Stimulated activated CD4-positive, alpha-beta T cell treated with anti-CD3 and anti-CD28 coated beads, TNF-alpha, amount 100 ng/mL, for 48 hours (primary cell): ENCODE data around the gene GPATCH8.
"Not testable (repeated sequence)": the region's sequence is repeated elsewhere in the genome, so short reads cannot be mapped to it uniquely, and the experiment has no call there.

Experiments
- DNase-seq, 3 donors: peaks; one replicate each; pipeline ENCODE4 v3.0.0-alpha.2; 2020; ENCODE audit warnings: low read depth in 3 of 3

Gene GPATCH8

DNA sequence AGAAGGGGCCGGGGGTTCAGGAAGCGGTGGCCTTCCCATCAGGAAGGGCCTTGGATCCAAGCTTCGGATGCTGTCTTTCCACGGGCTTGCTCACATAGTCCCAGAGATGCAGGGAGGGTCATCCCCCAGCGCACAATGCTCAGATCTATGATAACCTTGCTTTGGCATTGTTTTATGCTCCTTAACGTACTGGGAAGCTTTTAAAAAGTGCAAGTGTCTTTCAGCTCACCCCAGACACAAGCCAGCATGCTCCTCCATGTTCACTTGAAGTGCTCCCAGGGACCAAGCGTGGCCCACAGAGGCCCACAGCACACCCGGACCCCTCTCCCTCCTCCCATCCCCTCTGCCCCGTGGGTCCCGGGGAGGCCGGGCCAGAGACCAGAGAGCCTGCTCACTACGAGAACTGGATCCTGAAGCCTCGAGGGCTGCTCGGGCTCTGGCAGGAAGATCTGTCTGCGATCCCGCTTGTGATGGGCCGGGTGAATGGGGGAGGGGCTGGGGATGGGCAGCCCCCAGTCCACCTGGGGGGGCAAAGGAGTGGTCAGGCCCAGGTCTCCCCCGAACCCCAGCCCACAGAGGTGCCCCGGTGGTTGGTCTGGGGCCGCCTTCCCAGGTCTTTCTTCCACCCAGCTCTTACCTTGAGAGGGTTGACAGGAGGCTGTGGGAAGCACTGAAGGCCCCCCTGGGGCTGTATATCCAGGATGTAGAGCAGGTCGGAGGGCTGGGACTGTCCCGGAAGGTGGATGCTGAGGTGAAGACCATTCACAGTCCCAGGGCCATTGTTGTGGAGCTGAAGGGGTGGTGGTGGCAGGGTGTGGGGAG is 127.8 kb downstream of the GPATCH8 start:
- no peak for DNase-seq

DNA sequence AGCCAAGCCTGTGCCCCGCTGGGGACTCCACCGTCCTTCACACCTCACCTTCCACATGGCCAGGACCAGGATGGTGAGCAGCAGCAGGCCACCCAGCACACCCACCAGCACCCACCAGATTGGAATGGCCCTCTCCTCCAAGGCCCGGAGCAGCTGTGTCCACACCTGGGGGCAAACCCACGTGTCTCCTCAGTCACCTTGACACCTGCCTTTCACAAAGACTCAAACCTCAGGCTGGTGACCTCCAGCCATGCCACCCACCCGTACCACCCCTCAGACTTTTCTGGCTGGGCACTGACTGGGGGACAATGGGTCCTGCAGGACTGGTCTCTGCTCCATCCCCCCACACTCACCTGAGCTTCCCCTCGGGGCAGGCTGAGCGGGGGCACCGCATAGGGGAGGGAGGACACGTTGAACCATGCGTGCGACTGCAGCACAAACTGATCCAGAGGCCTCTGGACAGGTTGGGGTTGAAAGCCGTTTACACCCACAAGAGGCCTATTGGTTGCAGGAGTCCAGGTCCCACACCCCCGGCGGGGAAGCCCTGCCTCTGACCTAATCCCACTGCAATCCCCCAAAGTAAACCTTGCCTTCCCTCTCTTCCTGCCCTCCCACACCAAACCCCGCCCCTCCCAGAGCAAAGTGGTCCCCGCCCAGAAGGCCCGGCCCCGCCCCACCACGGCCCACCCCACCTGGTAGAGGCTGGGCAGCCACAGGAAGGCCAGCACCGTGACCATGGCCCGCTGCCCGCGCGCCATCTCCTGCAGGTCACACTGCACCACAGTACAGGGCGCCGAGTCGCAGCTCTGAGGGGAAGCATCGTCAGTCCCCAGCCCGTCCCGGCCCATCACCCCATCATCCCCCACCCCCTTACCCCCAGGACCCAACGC is 128.7 kb downstream of the GPATCH8 start:
- DNase-seq: no peak

DNA sequence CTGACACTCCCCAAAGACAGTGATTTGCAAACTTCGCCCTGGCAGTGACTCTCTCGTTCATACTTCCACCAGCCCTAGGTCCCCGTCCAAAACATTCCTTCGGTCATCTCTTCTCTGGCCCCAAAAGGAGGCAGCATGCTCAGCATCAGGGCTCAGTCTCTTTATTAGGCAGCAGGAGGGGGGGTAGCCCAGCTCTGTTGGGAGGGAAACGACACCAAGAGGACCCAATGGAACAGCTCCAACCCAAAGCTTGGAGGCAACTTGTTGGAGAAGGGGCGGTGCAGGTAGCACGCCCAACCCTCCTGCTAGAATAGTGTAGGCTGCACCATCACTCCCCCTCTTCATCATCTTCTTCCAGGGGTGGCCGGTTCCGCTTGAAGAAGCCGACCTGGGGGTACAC is 131.2 kb downstream of the GPATCH8 start:
- no peak for DNase-seq

DNA sequence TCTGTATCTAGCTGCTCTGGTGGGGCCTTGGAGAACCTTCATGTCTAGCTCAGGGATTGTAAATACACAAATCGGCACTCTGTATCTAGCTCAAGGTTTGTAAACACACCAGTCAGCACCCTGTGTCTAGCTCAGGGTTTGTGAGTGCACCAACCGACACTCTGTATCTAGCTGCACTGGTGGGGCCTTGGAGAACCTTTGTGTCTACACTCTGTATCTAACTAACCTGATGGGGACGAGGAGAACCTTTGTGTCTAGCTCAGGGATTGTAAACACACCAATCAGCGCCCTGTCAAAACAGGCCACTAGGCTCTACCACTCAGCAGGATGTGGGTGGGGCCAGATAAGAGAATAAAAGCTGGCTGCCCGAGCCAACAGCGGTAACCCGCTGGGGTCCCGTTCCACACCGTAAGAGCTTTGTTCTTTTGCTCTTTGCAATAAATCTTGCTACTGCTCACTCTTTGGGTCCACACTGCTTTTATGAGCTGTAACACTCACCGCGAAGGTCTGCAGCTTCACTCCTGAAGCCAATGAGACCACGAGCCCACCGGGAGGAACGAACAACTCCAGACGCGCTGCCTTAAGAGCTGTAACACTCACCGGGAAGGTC is 133.7 kb downstream of the GPATCH8 start:
- not testable (repeated sequence) for DNase-seq

DNA sequence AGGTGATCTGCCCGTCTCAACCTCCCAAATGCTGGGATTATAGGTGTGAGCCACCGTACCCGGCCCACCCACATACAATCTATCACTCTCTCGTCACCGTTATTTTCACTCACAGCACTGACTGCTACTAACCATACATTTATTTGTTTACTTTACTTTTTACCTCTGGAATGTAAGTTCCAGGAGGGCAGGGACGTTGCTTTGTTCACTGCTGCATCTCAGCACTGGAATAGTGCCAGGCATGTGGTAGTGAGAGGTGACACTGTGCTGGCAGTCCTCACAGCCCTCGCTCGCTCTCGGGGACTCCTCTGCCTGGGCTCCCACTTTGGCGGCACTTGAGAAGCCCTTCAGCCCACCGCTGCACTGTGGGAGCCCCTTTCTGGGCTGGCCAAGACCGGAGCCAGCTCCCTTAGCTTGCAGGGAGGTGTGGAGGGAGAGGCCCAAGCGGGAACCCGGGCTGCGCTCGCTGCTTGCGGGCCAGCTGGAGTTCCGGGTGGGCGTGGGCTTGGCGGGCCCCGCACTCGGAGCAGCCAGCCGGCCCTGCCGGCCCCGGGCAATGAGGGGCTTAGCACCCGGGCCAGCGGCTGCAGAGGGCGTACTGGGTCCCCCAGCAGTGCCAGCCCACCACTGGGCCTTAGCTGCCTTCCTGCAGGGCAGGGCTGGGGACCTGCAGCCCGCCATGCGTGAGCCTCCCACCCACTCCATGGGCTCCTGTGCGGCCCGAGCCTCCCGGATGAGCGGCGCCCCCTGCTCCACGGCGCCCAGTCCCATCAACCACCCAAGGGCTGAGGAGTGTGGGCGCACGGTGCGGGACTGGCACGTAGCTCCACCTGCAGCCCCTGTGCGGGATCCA is 134.6 kb downstream of the GPATCH8 start:
- DNase-seq: not testable (repeated sequence)

DNA sequence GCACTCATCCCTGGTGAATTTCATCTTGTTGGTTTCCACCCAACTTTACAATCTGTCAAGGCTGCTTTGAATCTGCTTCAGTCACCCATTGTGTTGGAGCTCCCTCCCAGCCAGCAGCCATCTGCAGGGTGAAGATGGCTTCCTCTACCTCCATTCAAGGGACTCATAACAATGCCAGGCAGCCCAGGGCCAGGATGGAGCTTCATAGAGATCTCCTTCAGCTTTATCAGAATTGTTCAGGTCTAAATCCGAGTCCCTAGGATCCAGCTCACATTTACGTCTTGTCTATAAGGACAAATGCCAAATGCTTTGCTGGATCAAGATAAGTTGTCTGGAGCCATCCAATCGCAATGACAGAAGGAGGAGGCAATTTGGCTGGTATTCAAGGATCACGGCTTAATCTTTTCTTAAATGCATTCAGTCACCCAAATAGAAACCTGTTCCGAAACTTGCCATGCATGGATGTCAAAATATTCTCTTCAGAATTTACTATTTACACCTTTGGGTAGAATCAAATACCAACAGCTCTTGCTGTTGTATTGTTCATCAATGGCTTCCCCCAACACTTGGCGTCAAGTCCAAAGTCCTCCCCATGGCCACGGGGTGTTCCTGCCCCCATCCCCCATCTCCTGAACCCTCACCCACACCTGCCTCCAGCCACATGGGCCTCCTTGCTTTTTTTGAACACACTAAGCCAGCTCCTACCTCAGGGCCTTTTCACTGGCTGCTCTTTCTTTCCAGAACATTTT is 135.8 kb downstream of the GPATCH8 start:
- DNase-seq: no peak

DNA sequence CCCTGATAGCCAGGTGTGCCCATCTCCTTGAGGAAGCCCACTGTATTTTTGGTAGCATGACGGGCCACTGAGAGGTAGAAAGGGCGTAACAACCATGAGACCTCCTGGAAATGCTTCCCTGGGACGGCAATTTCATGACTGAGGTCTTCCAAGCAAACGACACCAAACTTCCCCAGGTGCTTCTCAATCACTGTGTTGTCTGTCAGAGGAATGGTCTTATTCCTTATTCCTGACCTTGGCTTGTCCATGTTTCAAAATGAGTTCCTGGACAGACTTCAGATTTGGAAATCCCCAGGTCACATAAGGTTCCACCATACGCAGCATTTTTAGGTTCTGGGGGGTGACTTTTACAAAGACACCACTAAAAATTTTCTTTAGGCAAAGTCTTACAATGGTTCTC is 138.2 kb downstream of the GPATCH8 start:
- DNase-seq: not testable (repeated sequence)

DNA sequence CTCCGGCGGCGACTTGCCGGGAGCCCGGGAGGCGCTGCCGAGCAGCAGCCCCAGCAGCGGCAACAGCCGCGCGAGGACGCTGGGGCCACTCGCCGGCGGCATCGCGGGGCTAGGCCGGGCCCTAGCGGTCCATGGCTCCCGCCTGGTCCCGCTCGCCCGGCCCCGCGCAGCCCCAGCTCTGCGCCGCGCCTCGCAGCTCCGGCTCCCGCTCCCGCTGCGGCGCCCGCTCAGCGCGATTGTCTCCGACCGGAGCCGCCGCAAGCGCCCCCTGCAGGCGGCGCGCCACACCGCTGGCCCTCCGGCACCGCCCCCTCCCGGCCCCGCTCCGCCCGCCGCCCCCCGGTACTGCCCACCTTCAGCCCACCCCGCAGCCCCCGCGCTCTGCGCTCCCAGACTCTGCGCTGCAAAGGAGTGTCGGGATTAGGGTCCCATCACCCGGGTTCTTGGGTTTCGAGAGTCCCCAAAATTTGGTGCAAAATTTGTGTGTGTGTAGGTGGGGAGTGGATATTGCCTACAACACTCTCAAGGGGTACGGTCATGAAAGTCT is 139.5 kb downstream of the GPATCH8 start, which contains the start of gene FAM171A2:
Gene FAM171A2, minus strand, starts transcription at position 241 of the 547 bp plus-strand sequence. Its CDS starts 139 bp downstream, at position 102.
- DNase-seq: peak in 2 of 3 donors; percentile 50 to 64

DNA sequence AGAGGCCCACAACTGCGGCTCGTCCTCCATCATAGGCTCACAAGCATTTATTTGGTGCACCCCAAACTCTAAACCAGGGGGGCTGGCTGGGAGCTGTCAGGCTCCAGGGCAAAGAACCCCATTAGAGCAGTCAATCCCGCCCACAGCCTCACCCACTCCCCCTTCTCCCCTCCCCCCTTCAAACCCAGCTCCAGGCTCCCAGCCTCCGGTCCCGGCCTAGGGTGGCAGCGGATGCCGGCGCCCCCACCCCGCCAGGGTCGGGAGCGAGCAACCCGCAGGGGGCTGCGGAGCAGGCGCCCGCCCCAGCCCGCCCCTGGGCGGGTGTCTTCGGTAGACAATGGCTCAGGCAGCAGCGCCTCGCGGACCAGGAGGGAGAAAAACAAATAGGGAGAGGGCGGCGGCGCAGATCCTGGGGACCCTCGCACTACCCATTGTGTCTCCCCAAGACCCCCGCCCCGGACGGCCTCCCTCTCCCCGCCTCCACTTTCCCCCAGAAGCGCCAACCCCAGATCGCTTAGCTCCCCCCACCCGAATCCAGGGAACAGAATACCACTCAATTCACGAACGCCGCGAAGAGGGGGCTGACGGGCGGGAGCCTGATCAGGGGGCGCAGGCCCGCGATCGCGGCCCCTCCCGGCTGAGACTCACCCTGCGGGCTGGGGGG is 140.1 kb downstream of the GPATCH8 start:
- no peak for DNase-seq

DNA sequence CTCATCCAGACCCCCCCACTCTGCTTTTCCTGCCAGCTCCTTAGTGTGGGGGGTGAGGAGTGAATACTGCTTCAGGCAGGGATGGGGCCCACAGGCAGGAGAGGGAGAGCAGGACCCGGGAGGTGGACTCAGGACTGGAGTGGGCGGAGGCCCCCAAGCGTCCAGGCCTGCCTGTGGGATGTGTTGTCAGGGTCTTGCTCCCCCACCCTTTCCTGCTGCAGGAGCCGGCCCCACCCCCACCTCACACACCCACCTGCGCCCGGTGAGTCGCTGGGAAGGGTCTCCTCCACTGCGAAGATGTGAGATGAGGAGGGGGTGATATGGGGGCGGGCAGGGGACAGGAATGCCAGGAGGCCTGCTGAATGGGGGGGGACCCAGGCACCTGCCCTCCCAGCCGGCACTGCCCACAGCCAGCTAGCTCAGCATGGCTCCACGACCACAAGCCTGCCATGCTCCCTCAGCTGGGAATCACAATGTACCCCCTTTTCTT is 140.7 kb downstream of the GPATCH8 start:
- no peak for DNase-seq

DNA sequence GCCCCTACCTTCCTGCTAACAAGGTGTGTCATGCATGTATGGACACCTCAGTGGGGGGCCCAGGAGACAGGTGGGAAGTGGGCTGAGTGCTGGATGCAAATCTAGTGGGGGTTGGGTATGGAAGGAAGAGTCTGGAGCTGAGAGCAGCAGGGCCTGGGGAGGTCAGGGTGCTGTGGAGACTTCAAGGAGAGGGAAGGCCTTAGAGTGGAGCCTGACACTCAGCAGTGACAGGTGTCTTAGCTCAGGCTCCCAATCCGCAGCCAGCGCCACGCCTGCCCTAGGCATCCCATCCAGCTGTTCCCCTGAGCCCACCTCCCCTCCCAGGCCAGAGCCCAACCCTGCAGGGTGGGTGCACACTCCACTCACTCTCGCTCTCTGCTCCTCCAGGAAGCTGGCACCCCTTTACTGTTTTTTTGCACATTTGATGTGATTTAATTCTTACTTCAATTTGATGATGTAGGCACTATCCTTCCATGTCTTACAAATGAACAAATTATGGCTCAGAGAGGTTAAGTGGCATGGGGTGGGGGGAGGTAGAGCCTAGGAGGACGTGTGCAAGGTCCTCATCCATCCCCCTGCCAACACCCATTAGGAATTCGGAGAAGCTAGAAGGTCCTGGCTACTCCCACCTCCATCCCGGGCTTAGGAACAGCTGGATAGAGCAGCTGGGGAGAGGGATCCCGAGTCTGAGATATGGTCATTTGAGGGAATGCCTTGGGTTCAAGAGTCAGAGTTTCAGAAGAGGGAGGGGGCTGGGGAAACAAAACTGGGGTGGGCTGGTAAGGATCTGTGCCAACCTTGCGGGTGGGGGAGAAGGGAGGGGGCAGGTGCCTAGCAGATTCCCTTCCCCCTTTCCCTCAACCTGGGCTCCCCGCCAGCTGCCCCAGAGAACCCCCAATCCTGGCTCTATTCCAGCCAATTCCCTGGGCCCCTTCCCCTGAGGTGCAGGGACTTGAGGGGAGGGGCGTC is 141.6 kb downstream of the GPATCH8 start:
- no peak for DNase-seq

DNA sequence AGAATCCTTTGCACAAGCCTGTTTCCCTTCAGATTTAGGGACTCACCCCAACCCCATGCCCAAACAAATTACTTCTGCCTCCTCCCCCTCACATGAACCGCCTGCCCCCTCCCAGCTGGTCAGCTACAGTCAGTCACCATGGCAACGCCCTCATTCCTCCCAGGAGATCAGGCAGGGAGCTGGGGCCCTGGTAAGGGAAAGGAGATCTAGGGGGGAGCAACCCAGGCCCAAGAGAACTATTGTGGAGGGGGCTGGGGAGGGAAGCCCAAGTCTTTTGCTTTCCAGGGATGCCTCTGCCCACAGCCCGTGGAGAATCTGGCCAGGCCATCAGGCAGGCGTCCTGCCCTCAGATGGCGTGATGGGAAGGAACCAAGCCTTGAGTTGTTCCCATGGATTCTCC is 142.4 kb downstream of the GPATCH8 start:
- no peak for DNase-seq

DNA sequence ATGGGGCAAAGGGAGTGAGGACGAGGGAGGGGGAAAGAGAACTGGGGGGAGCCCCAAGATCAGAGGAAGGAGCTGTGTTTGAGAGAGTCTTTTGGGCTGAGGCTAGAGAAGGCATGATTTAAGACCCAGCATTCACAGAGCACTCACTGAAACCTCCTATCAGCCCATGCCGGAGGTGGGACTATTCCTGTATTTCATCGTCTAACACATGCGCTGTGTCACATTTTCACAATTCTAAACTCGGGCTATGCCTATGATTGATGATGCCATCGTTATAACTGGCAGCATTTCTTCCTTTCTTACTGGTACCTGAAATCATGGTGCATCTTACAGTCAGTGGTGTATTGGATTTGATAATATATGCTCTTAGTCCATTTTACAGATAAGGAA is 143.1 kb downstream of the GPATCH8 start:
- DNase-seq: no peak

DNA sequence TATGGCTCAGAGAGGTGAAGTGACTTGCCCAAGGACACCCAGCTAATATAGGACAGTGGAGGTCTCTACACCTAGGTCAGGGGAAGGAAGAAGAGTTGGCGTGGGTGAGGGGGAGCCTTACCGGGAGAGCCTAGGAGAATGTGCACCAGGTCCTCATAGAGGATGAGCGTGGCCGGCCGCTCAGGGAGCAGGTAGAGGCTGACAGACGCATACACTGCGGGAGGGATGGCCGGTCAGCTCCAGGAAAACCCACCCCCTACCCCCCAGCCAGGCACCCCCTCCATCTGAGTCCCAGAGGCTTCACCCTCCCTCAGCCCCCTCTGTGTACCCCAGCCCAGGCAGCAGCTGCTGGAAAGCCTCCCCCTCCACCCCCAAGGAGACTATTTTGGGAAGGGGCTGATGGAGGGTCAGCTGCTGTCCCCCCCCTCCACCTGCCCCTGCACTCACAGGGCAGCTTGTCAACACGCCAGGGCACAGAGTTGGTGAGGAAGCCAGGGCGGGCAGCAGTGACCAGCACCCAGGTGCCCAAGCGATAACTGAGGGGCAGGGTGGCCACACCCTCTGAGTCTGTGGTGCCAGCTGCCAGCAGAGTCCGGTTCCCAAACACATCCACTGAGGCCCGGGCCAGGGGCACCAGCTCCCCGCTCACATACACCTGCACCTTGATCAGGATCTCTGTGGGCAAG is 143.6 kb downstream of the GPATCH8 start:
- DNase-seq: no peak

DNA sequence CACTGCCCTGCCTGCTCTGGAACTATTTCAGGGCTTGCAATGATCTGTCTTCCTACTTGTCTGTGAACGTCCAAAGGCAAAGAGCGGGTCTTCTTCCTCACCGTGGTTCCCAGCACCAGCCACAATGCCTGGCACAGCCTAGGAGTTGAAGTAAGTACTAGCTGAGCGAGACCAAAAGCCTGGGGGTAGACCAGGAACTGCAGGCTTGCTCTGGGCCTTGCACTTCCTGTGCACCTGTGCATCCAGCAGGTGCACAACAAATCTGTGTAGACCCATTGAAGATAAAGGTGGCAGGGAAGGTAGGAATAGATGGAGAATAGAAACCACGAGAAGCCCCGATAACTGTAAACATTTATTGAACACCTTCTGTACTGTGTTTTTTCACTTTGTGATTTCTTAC is 144.2 kb downstream of the GPATCH8 start:
- no peak for DNase-seq

DNA sequence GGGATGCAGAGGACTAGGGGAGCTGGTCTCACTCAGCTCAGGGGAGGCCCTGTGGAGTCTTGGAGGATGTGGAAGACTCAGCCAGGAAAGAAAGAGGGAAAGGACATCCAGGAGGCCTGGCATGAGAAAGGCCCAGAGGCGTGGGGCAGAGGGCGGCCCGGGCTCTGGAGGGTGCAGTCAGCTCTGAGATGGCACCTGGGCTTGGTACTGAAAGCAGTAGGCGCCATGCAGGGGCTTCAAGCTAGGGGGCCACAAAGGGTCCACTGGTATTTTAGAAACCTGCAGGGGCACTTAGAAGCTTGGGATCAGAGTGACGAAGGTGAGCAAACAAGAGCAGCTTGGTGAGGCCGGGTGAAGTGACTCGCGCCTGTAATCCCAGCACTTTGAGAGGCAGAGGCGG is 145.1 kb downstream of the GPATCH8 start:
- no peak for DNase-seq

DNA sequence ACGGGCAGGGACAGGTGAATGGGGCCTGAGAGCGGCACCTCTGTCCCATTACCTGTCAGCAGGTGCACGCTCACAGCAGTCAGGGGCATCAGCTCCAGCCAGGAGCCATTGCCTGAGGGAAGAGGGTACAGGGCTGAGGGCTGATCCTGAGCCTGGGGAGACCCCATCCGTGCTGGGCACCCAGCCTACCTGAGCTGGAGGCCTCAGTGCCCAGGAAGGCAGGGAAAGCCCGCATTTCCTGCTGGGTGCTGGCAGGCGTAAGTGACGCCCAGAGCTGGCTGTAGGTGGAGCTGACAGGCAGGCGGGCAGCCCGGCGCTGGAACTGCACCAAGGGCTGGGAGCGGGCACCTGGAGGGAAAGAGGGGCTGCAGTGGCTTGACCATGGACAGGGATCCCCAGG is 147.0 kb downstream of the GPATCH8 start:
- no peak for DNase-seq

DNA sequence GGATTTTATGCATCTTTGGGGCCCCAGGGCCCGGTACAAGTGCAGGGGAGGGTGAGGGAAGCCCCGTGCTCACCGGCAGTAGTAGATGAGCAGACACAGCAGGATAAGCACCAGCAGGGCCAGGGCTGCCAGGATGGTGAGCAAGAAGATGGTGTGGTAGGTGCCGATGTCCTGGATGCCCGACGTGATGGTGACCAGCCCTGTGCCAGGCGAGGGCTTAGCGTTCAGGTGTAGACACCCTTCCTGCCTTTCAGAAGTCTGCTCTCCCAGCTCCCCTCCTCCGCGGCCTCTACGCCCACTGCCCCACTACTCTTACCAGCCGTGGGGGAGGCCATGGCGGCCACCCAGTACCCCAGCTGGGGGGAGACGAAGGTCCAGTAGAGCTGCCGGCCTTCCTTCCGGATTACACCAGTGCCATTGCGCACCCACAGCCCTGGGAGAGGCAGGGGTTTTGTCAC is 147.5 kb downstream of the GPATCH8 start:
- no peak for DNase-seq
